ENCODE results near the gene SPEM2.
A peak's percentile ranks its signal among the peaks of the same experiment; 100 is the strongest.

The SPEM2 gene

GRCh38 chr17:7421186-7421585, 4.2 kb upstream of the SPEM2 start:
- Mint-ChIP-seq H3K4me1 (ENCODE audit: low read depth) (no peaks in the 10 kb centered on the region), H3K27ac (no peak overlapping the region), H3K9me3 (no peaks in the 10 kb centered on the region), H3K4me3 (no peak overlapping the region), H3K36me3 (ENCODE audit: low read depth) (no peaks in the 10 kb centered on the region), H3K27me3 (peaks cover 13% of the 10 kb centered on the region)
- intact Hi-C loops (cut with micrococcal nuclease), result no loop called here

GRCh38 chr17:7423679-7424078, 1.7 kb upstream of the SPEM2 start:
- intact Hi-C loops (cut with micrococcal nuclease), result no loop called here
- no peaks in the 10 kb centered on the region for H3K4me1 Mint-ChIP-seq (ENCODE audit: low read depth)
- H3K27ac Mint-ChIP-seq, result no peak overlapping the region
- H3K9me3 Mint-ChIP-seq, result no peaks in the 10 kb centered on the region
- H3K4me3 Mint-ChIP-seq, result no peak overlapping the region
- peaks cover 8% of the 10 kb centered on the region for H3K27me3 Mint-ChIP-seq
- H3K36me3 Mint-ChIP-seq (ENCODE audit: low read depth), result no peaks in the 10 kb centered on the region

- Mint-ChIP-seq H3K4me3 (no peak overlapping the region), H3K36me3 (ENCODE audit: low read depth) (no peaks in the 10 kb centered on the region), H3K27me3 (peaks cover 6% of the 10 kb centered on the region), H3K4me1 (ENCODE audit: low read depth) (no peaks in the 10 kb centered on the region), H3K9me3 (no peaks in the 10 kb centered on the region), H3K27ac (no peak overlapping the region)
- intact Hi-C loops (cut with micrococcal nuclease), result no loop called here
Observed at GRCh38 chr17:7425756-7426155, 340 bp downstream of the SPEM2 start.

GRCh38 chr17:7426203-7426863, 917 bp downstream of the SPEM2 start:
- Mint-ChIP-seq H3K9me3 (no peaks in the 10 kb centered on the region), H3K4me3 (no peak overlapping the region), H3K36me3 (ENCODE audit: low read depth) (no peaks in the 10 kb centered on the region), H3K27ac (no peak overlapping the region), H3K4me1 (ENCODE audit: low read depth) (no peaks in the 10 kb centered on the region), H3K27me3 (peaks cover 6% of the 10 kb centered on the region)
- intact Hi-C loops (cut with micrococcal nuclease), result no loop called here

GRCh38 chr17:7426896-7427489, 1.6 kb downstream of the SPEM2 start:
- Mint-ChIP-seq H3K9me3 (no peaks in the 10 kb centered on the region), H3K4me3 (no peak overlapping the region), H3K27me3 (peaks cover 6% of the 10 kb centered on the region), H3K36me3 (ENCODE audit: low read depth) (no peaks in the 10 kb centered on the region), H3K27ac (no peak overlapping the region), H3K4me1 (ENCODE audit: low read depth) (no peaks in the 10 kb centered on the region)
- intact Hi-C loops (cut with micrococcal nuclease), result no loop called here

GRCh38 chr17:7427549-7427948, 2.1 kb downstream of the SPEM2 start:
- Mint-ChIP-seq H3K9me3 (no peaks in the 10 kb centered on the region), H3K27ac (no peak overlapping the region), H3K4me1 (ENCODE audit: low read depth) (no peaks in the 10 kb centered on the region), H3K27me3 (peaks cover 6% of the 10 kb centered on the region), H3K36me3 (ENCODE audit: low read depth) (no peaks in the 10 kb centered on the region), H3K4me3 (no peak overlapping the region)
- intact Hi-C loops (cut with micrococcal nuclease), result no loop called here

GRCh38 chr17:7428557-7428956, 3.1 kb downstream of the SPEM2 start, which contains the start of gene SPEM3:
SPEM3 (plus strand) TSS chr17:7428857; CDS start chr17:7428903, 46 bp downstream.
- H3K27ac Mint-ChIP-seq, result no peak within 1 kb of the TSS
- intact Hi-C loops (cut with micrococcal nuclease), result no loop called here

GRCh38 chr17:7429722-7430121, 4.3 kb downstream of the SPEM2 start:
- Mint-ChIP-seq H3K4me1 (ENCODE audit: low read depth) (no peaks in the 10 kb centered on the region), H3K27me3 (peaks cover 6% of the 10 kb centered on the region), H3K4me3 (no peak overlapping the region), H3K9me3 (no peaks in the 10 kb centered on the region), H3K27ac (no peak overlapping the region), H3K36me3 (ENCODE audit: low read depth) (no peaks in the 10 kb centered on the region)
- intact Hi-C loops (cut with micrococcal nuclease), result no loop called here

More at GRCh38 chr17:7428557-7428956, 3.1 kb downstream of the SPEM2 start, which contains the start of gene SPEM3:
- Mint-ChIP-seq H3K36me3 (ENCODE audit: low read depth) (no peaks in the 10 kb centered on the region), H3K9me3 (no peaks in the 10 kb centered on the region), H3K4me1 (ENCODE audit: low read depth) (no peaks in the 10 kb centered on the region), H3K4me3 (no peak within 1 kb of the TSS), H3K27me3 (peaks cover 6% of the 10 kb centered on the region)

GRCh38 chr17:7431231-7431630, 5.8 kb downstream of the SPEM2 start:
- H3K36me3 Mint-ChIP-seq (ENCODE audit: low read depth), result peaks cover 10% of the 10 kb centered on the region

GRCh38 chr17:7432296-7432695, 6.9 kb downstream of the SPEM2 start:
- Mint-ChIP-seq H3K4me1 (ENCODE audit: low read depth) (peaks cover 13% of the 10 kb centered on the region), H3K9me3 (no peaks in the 10 kb centered on the region), H3K36me3 (ENCODE audit: low read depth) (peaks cover 17% of the 10 kb centered on the region), H3K4me3 (no peak overlapping the region), H3K27me3 (peaks cover 2% of the 10 kb centered on the region), H3K27ac (no peak overlapping the region)
- intact Hi-C loops (cut with micrococcal nuclease), result no loop called here

More at GRCh38 chr17:7431231-7431630, 5.8 kb downstream of the SPEM2 start:
- Mint-ChIP-seq H3K4me1 (ENCODE audit: low read depth) (peaks cover 5% of the 10 kb centered on the region), H3K27ac (no peak overlapping the region), H3K4me3 (no peak overlapping the region), H3K27me3 (peaks cover 2% of the 10 kb centered on the region), H3K9me3 (no peaks in the 10 kb centered on the region)
- intact Hi-C loops (cut with micrococcal nuclease), result no loop called here

- Mint-ChIP-seq H3K27me3 (peaks cover 30% of the 10 kb centered on the region), H3K9me3 (no peaks in the 10 kb centered on the region), H3K4me3 (peak overlapping the region; percentile 86), H3K27ac (peak overlapping the region; percentile 90), H3K4me1 (ENCODE audit: low read depth) (peaks cover 45% of the 10 kb centered on the region), H3K36me3 (ENCODE audit: low read depth) (peaks cover 25% of the 10 kb centered on the region)
- intact Hi-C loops (cut with micrococcal nuclease), result loop anchor here (1.0 to 5.0 kb wide), 4 partner anchors 32 to 125 kb away; partner anchors contain the start of genes KCTD11, POLR2A, SENP3 and TMEM256
Observed at GRCh38 chr17:7435676-7436555, 10.5 kb downstream of the SPEM2 start.

GRCh38 chr17:7436556-7437368, 11.3 kb downstream of the SPEM2 start:
- H3K9me3 Mint-ChIP-seq, result no peaks in the 10 kb centered on the region
- peaks cover 25% of the 10 kb centered on the region for H3K36me3 Mint-ChIP-seq (ENCODE audit: low read depth)
- H3K27me3 Mint-ChIP-seq, result peaks cover 38% of the 10 kb centered on the region
- H3K27ac Mint-ChIP-seq, result peak overlapping the region; percentile 90
- H3K4me3 Mint-ChIP-seq, result peak overlapping the region; percentile 86
- peaks cover 46% of the 10 kb centered on the region for H3K4me1 Mint-ChIP-seq (ENCODE audit: low read depth)
- intact Hi-C loops (cut with micrococcal nuclease), result loop anchor here (2.0 to 5.0 kb wide), 2 partner anchors 84 to 124 kb away; partner anchors contain the start of genes KCTD11 and SENP3

GRCh38 chr17:7437369-7437863, 12.0 kb downstream of the SPEM2 start:
- H3K9me3 Mint-ChIP-seq, result no peaks in the 10 kb centered on the region
- H3K36me3 Mint-ChIP-seq (ENCODE audit: low read depth), result peaks cover 25% of the 10 kb centered on the region
- H3K27ac Mint-ChIP-seq, result peak overlapping the region; percentile 53
- H3K4me3 Mint-ChIP-seq, result peak overlapping the region; percentile 86
- H3K27me3 Mint-ChIP-seq, result peaks cover 45% of the 10 kb centered on the region
- intact Hi-C loops (cut with micrococcal nuclease), result loop anchor here (2.0 to 5.0 kb wide), 2 partner anchors 85 to 123 kb away; partner anchors contain the start of genes KCTD11 and SENP3
- peaks cover 46% of the 10 kb centered on the region for H3K4me1 Mint-ChIP-seq (ENCODE audit: low read depth)

All from dendritic cell treated with granulocyte-macrophage colony-stimulating factor and Interleukin-4, amounts not matched to agents 40 ng/mL and 50 ng/mL, for 4 days (primary cell).